ENCODE measurements around the gene KCNH2.

GRCh38 chr7:151010037-151010306, 31.9 kb upstream of the KCNH2 start:
- TF ChIP-seq CTCF (IDR thresholded peaks at IDR 0.05) (no peak), POLR2A (IDR thresholded peaks at IDR 0.05) (no peak)
